WTC11 (cell line): ENCODE results near the gene EZR. TPM values are rescaled to one million over a fixed set of nuclear protein-coding genes. Genes with fewer than 3 reads are reported as not detected.

Experiments used
- ATAC-seq: fragments of 200-7000 bp; cut with Tn5 transposase; 2 replicates; pipeline ENCODE4 v1.10.0; 2021; ENCODE audit warnings: mild to moderate bottlenecking, moderate library complexity
- CTCF ChIA-PET: fragments of 300-600 bp; sonication (Branson Sonifier 250); formaldehyde crosslinking; loops from one replicate; lab custom pipeline; 2021; ENCODE audit warnings: antibody characterized with exemption; lab: Charles Lee
- POLR2A ChIA-PET: fragments of 350-600 bp; sonication (Branson Sonifier 250); formaldehyde crosslinking; loops from one replicate; lab custom pipeline; 2021; ENCODE audit warnings: antibody characterized with exemption; lab: Charles Lee
- DNase-seq: peaks from one replicate; pipeline ENCODE4 v3.0.0; 2021; ENCODE audit warnings: low spot score
- H3K27ac Mint-ChIP-seq: 2 replicates; pipeline ENCODE4 v1.8.0; 2021; ENCODE audit warnings: mixed read lengths
- H3K27me3 Mint-ChIP-seq: 2 replicates; pipeline ENCODE4 v1.8.0; 2021; ENCODE audit warnings: low read depth, mild to moderate bottlenecking, moderate library complexity, mixed read lengths
- H3K36me3 Mint-ChIP-seq: 2 replicates; pipeline ENCODE4 v1.8.0; 2021; ENCODE audit warnings: mixed read lengths
- H3K4me1 Mint-ChIP-seq: 2 replicates; pipeline ENCODE4 v1.8.0; 2022; ENCODE audit warnings: mixed read lengths
- H3K4me3 Mint-ChIP-seq: 2 replicates; pipeline ENCODE4 v1.8.0; 2021; ENCODE audit warnings: mild to moderate bottlenecking, moderate library complexity, mixed read lengths
- H3K9me3 Mint-ChIP-seq: 2 replicates; pipeline ENCODE4 v1.8.0; 2021; ENCODE audit warnings: mixed read lengths
- ATF2 ChIP-seq: sonication (generic); formaldehyde crosslinking; IDR thresholded peaks from 2 replicates; pipeline ENCODE4 v1.8.1; 2022; ENCODE audit warnings: low read depth, missing genetic modification reagents, borderline replicate concordance
- ATF3 ChIP-seq: sonication (generic); formaldehyde crosslinking; conservative IDR thresholded peaks from 2 replicates; pipeline ENCODE4 v1.8.1; 2022; ENCODE audit warnings: mild to moderate bottlenecking, missing genetic modification reagents
- CREM ChIP-seq: sonication (generic); formaldehyde crosslinking; IDR thresholded peaks from 2 replicates; pipeline ENCODE4 v1.8.1; 2022; ENCODE audit warnings: mild to moderate bottlenecking, missing genetic modification reagents, moderate library complexity
- CTCF ChIP-seq: fragments of 200-600 bp; IDR thresholded peaks from 2 replicates; pipeline ENCODE4 v1.8.0; 2022; ENCODE audit warnings: antibody characterized with exemption
- ESRRA ChIP-seq: sonication (generic); formaldehyde crosslinking; IDR thresholded peaks from 2 replicates; pipeline ENCODE4 v1.8.1; 2022; ENCODE audit warnings: mild to moderate bottlenecking, missing genetic modification reagents, borderline replicate concordance
- FOXP1 ChIP-seq: sonication (generic); formaldehyde crosslinking; IDR thresholded peaks from 2 replicates; pipeline ENCODE4 v1.8.0; 2022; ENCODE audit warnings: missing genetic modification reagents, mild to moderate bottlenecking, moderate library complexity, borderline replicate concordance
- MAX ChIP-seq: sonication (generic); formaldehyde crosslinking; IDR thresholded peaks from 2 replicates; pipeline ENCODE4 v1.8.0; 2022; ENCODE audit warnings: mild to moderate bottlenecking, missing genetic modification reagents
- RORB ChIP-seq: fragments of 250-450 bp; sonication (Bioruptor Pico); IDR thresholded peaks from 2 replicates; pipeline ENCODE4 v1.9.0; 2021; ENCODE audit warnings: mild to moderate bottlenecking
- SOX15 ChIP-seq: fragments of 250-450 bp; sonication (Bioruptor Pico); IDR thresholded peaks from 2 replicates; pipeline ENCODE4 v1.9.0; 2021; ENCODE audit warnings: mild to moderate bottlenecking
- SP1 ChIP-seq: sonication (generic); formaldehyde crosslinking; conservative IDR thresholded peaks from 2 replicates; pipeline ENCODE4 v1.8.1; 2022; ENCODE audit warnings: missing genetic modification reagents
- TCF7 ChIP-seq: sonication (generic); formaldehyde crosslinking; IDR thresholded peaks from 2 replicates; pipeline ENCODE4 v1.8.0; 2022; ENCODE audit warnings: mild to moderate bottlenecking, low read depth, missing genetic modification reagents, moderate library complexity
- TEAD4 ChIP-seq: sonication (generic); formaldehyde crosslinking; IDR thresholded peaks from 2 replicates; pipeline ENCODE4 v1.8.0; 2022; ENCODE audit warnings: mild to moderate bottlenecking, missing genetic modification reagents
- USF2 ChIP-seq: sonication (generic); formaldehyde crosslinking; IDR thresholded peaks from 2 replicates; pipeline ENCODE4 v1.8.1; 2023; ENCODE audit warnings: mild to moderate bottlenecking, missing genetic modification reagents, moderate library complexity
- ZNF138 ChIP-seq: sonication (generic); formaldehyde crosslinking; conservative IDR thresholded peaks from 2 replicates; pipeline ENCODE4 v1.8.1; 2022; ENCODE audit warnings: mild to moderate bottlenecking, moderate library complexity, missing genetic modification reagents
- ZNF532 ChIP-seq: fragments of 250-450 bp; sonication (Bioruptor Pico); IDR thresholded peaks from 2 replicates; pipeline ENCODE4 v1.9.0; 2021; ENCODE audit warnings: mild to moderate bottlenecking, borderline replicate concordance
- ZNF671 ChIP-seq: fragments of 250-450 bp; sonication (Bioruptor Pico); IDR thresholded peaks from 2 replicates; pipeline ENCODE4 v1.8.0; 2021; ENCODE audit warnings: mild to moderate bottlenecking
- total RNA-seq: library from RNA; stranded (reverse); gene quantifications from 3 replicates; pipeline ENCODE4 v1.2.3, GENCODE V29; 2021

Gene EZR
- total RNA-seq, 1 experiment from 2014 or later = 215 TPM

GRCh38 chr6:158830736-158831135, 11.6 kb upstream of the EZR start:
- Mint-ChIP-seq H3K27ac (no peak overlapping the region), H3K36me3 (no peaks in the 10 kb centered on the region), H3K27me3 (no peaks in the 10 kb centered on the region; the same call in 1 of the 2 replicates), H3K4me1 (peaks cover 18% of the 10 kb centered on the region), H3K9me3 (no peaks in the 10 kb centered on the region), H3K4me3 (no peak overlapping the region)
- ATAC-seq (no peak), DNase-seq (no peak)
- POLR2A ChIA-PET = no interaction called here
- CTCF ChIA-PET = no interaction called here
- TF ChIP-seq ESRRA (no peak), TEAD4 (CRISPR knock-in tag) (no peak), RORB (CRISPR knock-in tag) (no peak), ZNF138 (CRISPR knock-in tag) (no peak), SP1 (CRISPR knock-in tag) (no peak)

- H3K27ac Mint-ChIP-seq = no peak overlapping the region
- CTCF ChIA-PET = no interaction called here
- ATAC-seq (no peak), DNase-seq (no peak)
- no peaks in the 10 kb centered on the region for H3K36me3 Mint-ChIP-seq
- TF ChIP-seq RORB (CRISPR knock-in tag) = no peak
- no peak for TF ChIP-seq USF2 (CRISPR knock-in tag)
- TF ChIP-seq SOX15 (CRISPR knock-in tag) = no peak
- no peak for TF ChIP-seq CREM (CRISPR knock-in tag)
- no peak for TF ChIP-seq ZNF671
- TF ChIP-seq TCF7 (CRISPR knock-in tag) = no peak
- no peak for TF ChIP-seq ATF3 (CRISPR knock-in tag)
- TF ChIP-seq ATF2 = no peak
- no peak for TF ChIP-seq MAX
- TF ChIP-seq FOXP1 = no peak
- TF ChIP-seq CTCF = no peak
- no peak for TF ChIP-seq ZNF532 (CRISPR knock-in tag)
- H3K4me3 Mint-ChIP-seq = no peak overlapping the region
- POLR2A ChIA-PET = interaction anchor here (0.7 kb wide), 2 partner anchors 15 to 82 kb away, joined by 3 to 6 read pairs; no protein-coding TSS in a partner anchor
- peaks cover 10% of the 10 kb centered on the region for H3K4me1 Mint-ChIP-seq
- no peaks in the 10 kb centered on the region; the same call in 1 of the 2 replicates for H3K27me3 Mint-ChIP-seq
- H3K9me3 Mint-ChIP-seq = no peaks in the 10 kb centered on the region
These were observed 9.6 kb upstream of the EZR start for GRCh38 chr6:158828807-158829206.
